ENCODE data around the gene STK38. TPM values are rescaled to one million over a fixed set of nuclear protein-coding genes. Genes with fewer than 3 reads are reported as not detected.

STK38 gene
- total RNA-seq, 1 experiment from 2014 or later, result 24.2 TPM

DNA sequence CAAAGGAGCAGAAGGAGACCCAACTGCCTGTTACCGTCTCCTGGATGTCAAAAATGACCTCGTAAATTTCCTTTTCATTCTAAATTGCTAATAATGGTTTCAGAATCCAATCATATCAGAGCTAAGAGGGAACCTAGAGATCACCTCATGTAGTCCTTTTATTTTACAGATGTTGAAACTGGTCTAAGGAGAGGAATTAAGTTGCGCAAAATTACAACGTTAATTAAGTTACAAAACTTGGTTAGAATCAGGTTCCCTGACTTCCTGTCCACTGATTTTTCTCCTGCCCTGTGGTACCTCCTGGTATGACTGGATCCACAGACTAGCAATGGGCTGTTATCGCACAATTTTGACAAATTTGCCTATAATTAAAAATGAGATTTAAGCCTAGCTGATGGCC, 9.0 kb upstream of the STK38 start:
- intact Hi-C loops (cut with micrococcal nuclease; ENCODE audit: unreplicated experiment), result no loop called here
- DNase-seq (ENCODE audit: low spot score), result no peak
- no peak overlapping the region for H3K27ac ChIP-seq (ENCODE audit: low read depth, low read length, poor library complexity, severe bottlenecking)
- TF ChIP-seq, protein P1, sequence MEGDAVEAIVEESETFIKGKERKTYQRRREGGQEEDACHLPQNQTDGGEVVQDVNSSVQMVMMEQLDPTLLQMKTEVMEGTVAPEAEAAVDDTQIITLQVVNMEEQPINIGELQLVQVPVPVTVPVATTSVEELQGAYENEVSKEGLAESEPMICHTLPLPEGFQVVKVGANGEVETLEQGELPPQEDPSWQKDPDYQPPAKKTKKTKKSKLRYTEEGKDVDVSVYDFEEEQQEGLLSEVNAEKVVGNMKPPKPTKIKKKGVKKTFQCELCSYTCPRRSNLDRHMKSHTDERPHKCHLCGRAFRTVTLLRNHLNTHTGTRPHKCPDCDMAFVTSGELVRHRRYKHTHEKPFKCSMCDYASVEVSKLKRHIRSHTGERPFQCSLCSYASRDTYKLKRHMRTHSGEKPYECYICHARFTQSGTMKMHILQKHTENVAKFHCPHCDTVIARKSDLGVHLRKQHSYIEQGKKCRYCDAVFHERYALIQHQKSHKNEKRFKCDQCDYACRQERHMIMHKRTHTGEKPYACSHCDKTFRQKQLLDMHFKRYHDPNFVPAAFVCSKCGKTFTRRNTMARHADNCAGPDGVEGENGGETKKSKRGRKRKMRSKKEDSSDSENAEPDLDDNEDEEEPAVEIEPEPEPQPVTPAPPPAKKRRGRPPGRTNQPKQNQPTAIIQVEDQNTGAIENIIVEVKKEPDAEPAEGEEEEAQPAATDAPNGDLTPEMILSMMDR (conservative IDR thresholded peaks at IDR 0.05; ENCODE audit: low read depth, low read length), result no peak
- no peak for TF ChIP-seq EZH2 (IDR thresholded peaks at IDR 0.05; ENCODE audit: borderline replicate concordance, low read depth, low read length, poor library complexity, severe bottlenecking)
- no peaks in the 10 kb centered on the region for H3K9me3 ChIP-seq (ENCODE audit: low read depth, low read length, poor library complexity, severe bottlenecking)
- no peaks in the 10 kb centered on the region for H3K27me3 ChIP-seq (replicated peaks; ENCODE audit: insufficient read depth, low read depth, low read length, poor library complexity)
- ChIA-PET POLR2A (ENCODE audit: low non-redundant PET) (interaction anchor here (0.6 kb wide), 1 partner anchor 16 kb away, joined by 16 read pairs; no protein-coding TSS in a partner anchor), CTCF (interaction anchor here (0.7 kb wide), 1 partner anchor 198 kb away, joined by 7 read pairs; no protein-coding TSS in a partner anchor)
- BruUV-seq (replicated peaks), result no TSS peak
- H3K4me3 ChIP-seq (ENCODE audit: low read depth, low read length, poor library complexity, severe bottlenecking), result no peak overlapping the region
- no peaks in the 10 kb centered on the region for H3K36me3 ChIP-seq (ENCODE audit: insufficient read depth, low read length, poor library complexity, severe bottlenecking)
- no peaks in the 10 kb centered on the region for H3K4me1 ChIP-seq (ENCODE audit: insufficient read depth, low read length, poor library complexity, severe bottlenecking)

DNA sequence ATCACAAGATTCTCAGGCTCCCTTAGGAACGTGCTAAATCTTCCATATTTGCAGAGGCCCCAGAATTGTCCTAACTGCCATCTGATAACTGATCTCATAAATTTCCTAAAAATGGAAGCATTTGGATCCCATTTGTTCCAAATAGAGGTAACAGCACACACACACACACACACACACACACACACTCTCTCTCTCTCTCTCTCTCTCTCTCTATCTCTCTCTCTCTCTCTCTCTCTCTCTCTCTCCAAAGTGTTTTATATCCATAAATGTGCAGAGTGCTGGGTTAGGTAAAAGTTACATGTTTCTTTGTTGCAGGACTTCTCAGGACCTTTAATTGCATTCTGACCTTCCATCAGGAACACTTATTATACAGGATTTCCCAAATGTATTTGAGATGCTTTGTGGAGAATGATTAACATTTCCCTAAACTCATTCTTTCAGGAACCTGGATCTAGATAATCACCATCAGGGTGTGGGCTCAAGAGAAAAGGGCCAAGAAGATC, 8.5 kb upstream of the STK38 start:
- TF ChIP-seq, protein P1 (conservative IDR thresholded peaks at IDR 0.05; ENCODE audit: low read depth, low read length), result no peak
- no peak for TF ChIP-seq EZH2 (IDR thresholded peaks at IDR 0.05; ENCODE audit: borderline replicate concordance, low read depth, low read length, poor library complexity, severe bottlenecking)
- H3K9me3 ChIP-seq (ENCODE audit: low read depth, low read length, poor library complexity, severe bottlenecking), result no peaks in the 10 kb centered on the region
- CTCF ChIA-PET, result interaction anchor here (0.7 kb wide), 1 partner anchor 198 kb away, joined by 7 read pairs; no protein-coding TSS in a partner anchor
- H3K4me1 ChIP-seq (ENCODE audit: insufficient read depth, low read length, poor library complexity, severe bottlenecking), result no peaks in the 10 kb centered on the region
- intact Hi-C loops (cut with micrococcal nuclease; ENCODE audit: unreplicated experiment), result no loop called here
- BruUV-seq (replicated peaks), result no TSS peak
- H3K27me3 ChIP-seq (replicated peaks; ENCODE audit: insufficient read depth, low read depth, low read length, poor library complexity), result no peaks in the 10 kb centered on the region
- no peak overlapping the region for H3K4me3 ChIP-seq (ENCODE audit: low read depth, low read length, poor library complexity, severe bottlenecking)
- DNase-seq (ENCODE audit: low spot score), result no peak
- POLR2A ChIA-PET (ENCODE audit: low non-redundant PET), result interaction anchor here (0.6 kb wide), 1 partner anchor 17 kb away, joined by 16 read pairs; no protein-coding TSS in a partner anchor
- H3K36me3 ChIP-seq (ENCODE audit: insufficient read depth, low read length, poor library complexity, severe bottlenecking), result no peaks in the 10 kb centered on the region
- H3K27ac ChIP-seq (ENCODE audit: low read depth, low read length, poor library complexity, severe bottlenecking), result no peak overlapping the region

DNA sequence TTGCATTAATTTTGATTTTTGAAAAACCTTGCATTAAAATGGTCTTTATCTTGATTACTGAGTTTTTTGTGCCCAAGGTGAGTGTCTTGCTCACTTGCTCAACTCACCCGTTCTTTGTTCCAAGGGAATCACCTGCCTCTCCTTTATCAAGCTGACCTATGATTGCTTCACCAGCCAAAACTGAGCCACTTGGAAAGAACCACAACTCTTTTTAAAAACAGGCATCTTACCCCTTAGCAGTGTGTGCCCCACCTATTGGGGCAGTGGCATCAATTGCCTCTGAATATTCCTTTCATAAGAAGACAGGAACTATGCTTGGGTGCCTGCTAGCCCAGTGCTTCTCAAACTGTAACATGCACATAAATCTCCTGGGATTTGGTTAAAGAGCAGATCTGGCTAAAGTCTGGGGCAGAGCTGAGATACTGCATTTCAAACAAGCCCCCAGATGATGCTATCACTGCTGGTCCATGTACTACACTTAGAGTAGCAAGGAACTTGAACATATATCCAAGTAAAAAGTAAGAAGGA, 3.3 kb upstream of the STK38 start:
- no peaks in the 10 kb centered on the region for H3K27me3 ChIP-seq (replicated peaks; ENCODE audit: insufficient read depth, low read depth, low read length, poor library complexity)
- H3K9me3 ChIP-seq (ENCODE audit: low read depth, low read length, poor library complexity, severe bottlenecking), result no peaks in the 10 kb centered on the region
- intact Hi-C loops (cut with micrococcal nuclease; ENCODE audit: unreplicated experiment), result no loop called here
- ChIA-PET CTCF (no interaction called here), POLR2A (ENCODE audit: low non-redundant PET) (no interaction called here)
- TF ChIP-seq, protein P1 (conservative IDR thresholded peaks at IDR 0.05; ENCODE audit: low read depth, low read length), result no peak
- no peak for TF ChIP-seq EZH2 (IDR thresholded peaks at IDR 0.05; ENCODE audit: borderline replicate concordance, low read depth, low read length, poor library complexity, severe bottlenecking)
- H3K4me3 ChIP-seq (ENCODE audit: low read depth, low read length, poor library complexity, severe bottlenecking), result no peak overlapping the region
- BruUV-seq (replicated peaks), result no TSS peak
- H3K4me1 ChIP-seq (ENCODE audit: insufficient read depth, low read length, poor library complexity, severe bottlenecking), result peaks cover 5% of the 10 kb centered on the region
- no peak for DNase-seq (ENCODE audit: low spot score)
- no peak overlapping the region for H3K27ac ChIP-seq (ENCODE audit: low read depth, low read length, poor library complexity, severe bottlenecking)
- H3K36me3 ChIP-seq (ENCODE audit: insufficient read depth, low read length, poor library complexity, severe bottlenecking), result no peaks in the 10 kb centered on the region

Measured in A673 (cell line).